SK-N-MC (cell line): ENCODE results near the gene FHOD3.

ENCODE experiments used
- EZH2 ChIP-seq: fragments of 200-600 bp; sonication (generic); IDR thresholded peaks from one replicate; pipeline ENCODE4 v1.6.1; 2017; ENCODE audit warnings: antibody characterized with exemption
- FOXP2 ChIP-seq: optimal IDR thresholded peaks from 2 replicates; pipeline ENCODE3; 2011; ENCODE audit warnings: mild to moderate bottlenecking, moderate library complexity; ENCODE audit not compliant: insufficient read depth; ENCODE audit errors: extremely low read length, control extremely low read depth
- POLR2AphosphoS5 ChIP-seq: IDR thresholded peaks from 2 replicates; pipeline ENCODE4 v1.6.1; 2012; ENCODE audit warnings: mild to moderate bottlenecking, low read depth, low read length, borderline replicate concordance

GRCh38 chr18:36724169-36724568, 426.7 kb downstream of the FHOD3 start:
- TF ChIP-seq POLR2AphosphoS5: no peak
- TF ChIP-seq EZH2: no peak
- TF ChIP-seq FOXP2: no peak
